ENCODE data around the gene KIF3B. TPM values are rescaled to one million over a fixed set of nuclear protein-coding genes. Genes with fewer than 3 reads are reported as not detected.
"Not testable (repeated sequence)": the region's sequence is repeated elsewhere in the genome, so short reads cannot be mapped to it uniquely, and the experiment has no call there.

Gene KIF3B
- total RNA-seq, 2 donors from 2014 or later: 22.6 to 23.5 TPM

DNA sequence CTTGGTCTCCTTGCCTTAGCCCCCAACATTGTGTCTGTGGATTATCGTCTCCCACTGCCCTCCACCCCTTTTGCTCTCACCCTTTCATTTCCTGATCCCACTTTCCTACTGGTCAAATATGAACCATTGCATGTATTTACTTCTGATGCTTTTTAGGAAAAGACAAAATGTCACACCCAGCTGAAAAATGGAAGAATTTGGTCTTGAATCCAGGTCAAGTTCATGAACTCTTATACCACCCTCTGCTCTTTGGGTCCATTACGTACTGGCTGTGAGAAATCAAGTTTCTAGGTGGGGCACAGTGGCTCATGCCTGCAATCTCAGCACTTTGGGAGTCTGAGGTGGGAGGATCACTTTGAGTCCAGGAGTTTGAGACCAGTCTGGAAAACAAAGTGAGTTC, 15.8 kb upstream of the KIF3B start:
- H3K36me3 ChIP-seq: no peaks in the 10 kb centered on the region
- intact Hi-C loops (cut with DNase I): no loop called here
- no peaks in the 10 kb centered on the region for H3K9me3 ChIP-seq
- no peaks in the 10 kb centered on the region for H3K4me1 ChIP-seq (replicated peaks)
- no peak for DNase-seq (ENCODE audit: low spot score)
- H3K4me3 ChIP-seq: no peak overlapping the region
- no peaks in the 10 kb centered on the region for H3K27me3 ChIP-seq (replicated peaks; ENCODE audit: insufficient read depth)
- TF ChIP-seq, protein P1, sequence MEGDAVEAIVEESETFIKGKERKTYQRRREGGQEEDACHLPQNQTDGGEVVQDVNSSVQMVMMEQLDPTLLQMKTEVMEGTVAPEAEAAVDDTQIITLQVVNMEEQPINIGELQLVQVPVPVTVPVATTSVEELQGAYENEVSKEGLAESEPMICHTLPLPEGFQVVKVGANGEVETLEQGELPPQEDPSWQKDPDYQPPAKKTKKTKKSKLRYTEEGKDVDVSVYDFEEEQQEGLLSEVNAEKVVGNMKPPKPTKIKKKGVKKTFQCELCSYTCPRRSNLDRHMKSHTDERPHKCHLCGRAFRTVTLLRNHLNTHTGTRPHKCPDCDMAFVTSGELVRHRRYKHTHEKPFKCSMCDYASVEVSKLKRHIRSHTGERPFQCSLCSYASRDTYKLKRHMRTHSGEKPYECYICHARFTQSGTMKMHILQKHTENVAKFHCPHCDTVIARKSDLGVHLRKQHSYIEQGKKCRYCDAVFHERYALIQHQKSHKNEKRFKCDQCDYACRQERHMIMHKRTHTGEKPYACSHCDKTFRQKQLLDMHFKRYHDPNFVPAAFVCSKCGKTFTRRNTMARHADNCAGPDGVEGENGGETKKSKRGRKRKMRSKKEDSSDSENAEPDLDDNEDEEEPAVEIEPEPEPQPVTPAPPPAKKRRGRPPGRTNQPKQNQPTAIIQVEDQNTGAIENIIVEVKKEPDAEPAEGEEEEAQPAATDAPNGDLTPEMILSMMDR (IDR thresholded peaks at IDR 0.05): no peak
- TF ChIP-seq POLR2A (IDR thresholded peaks at IDR 0.05) (no peak), POLR2AphosphoS5 (IDR thresholded peaks at IDR 0.05) (no peak)
- H3K27ac ChIP-seq: no peak overlapping the region
- WGBS: 82% methylated on average over 2 of the region's 2 CpGs

DNA sequence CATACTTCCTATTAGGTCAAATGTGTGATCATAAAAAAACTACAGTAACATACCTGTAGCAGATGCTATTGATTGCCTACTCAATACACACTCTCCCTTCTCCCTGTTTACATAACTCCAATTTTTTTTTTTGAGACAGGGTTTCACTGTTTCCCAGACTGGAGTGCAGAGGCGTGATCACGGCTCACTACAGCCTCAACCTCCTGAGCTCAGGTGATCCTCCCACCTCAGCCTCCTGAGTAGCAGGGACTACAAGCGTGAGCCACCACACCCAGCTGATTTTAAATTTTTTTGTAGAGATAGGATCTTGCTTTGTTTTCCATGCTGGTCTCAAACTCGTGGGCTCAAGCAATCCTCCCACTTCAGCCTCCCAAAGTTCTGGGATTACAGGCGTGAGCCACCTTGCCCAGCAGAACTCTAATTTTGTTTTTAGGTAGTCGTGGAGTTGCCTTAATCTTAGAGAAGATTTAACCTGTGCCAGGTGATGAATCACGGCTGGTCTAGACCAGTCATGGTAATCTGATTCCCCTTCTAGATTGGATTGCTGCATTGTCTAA, 14.0 kb upstream of the KIF3B start:
- intact Hi-C loops (cut with DNase I): no loop called here
- TF ChIP-seq POLR2A (IDR thresholded peaks at IDR 0.05) (no peak), POLR2AphosphoS5 (IDR thresholded peaks at IDR 0.05) (no peak)
- TF ChIP-seq, protein P1 (IDR thresholded peaks at IDR 0.05): no peak
- Histone ChIP-seq H3K4me1 (replicated peaks) (no peaks in the 10 kb centered on the region), H3K27ac (no peak overlapping the region), H3K27me3 (replicated peaks; ENCODE audit: insufficient read depth) (no peaks in the 10 kb centered on the region), H3K9me3 (no peaks in the 10 kb centered on the region), H3K4me3 (no peak overlapping the region), H3K36me3 (no peaks in the 10 kb centered on the region)
- WGBS: 67% methylated on average over 7 of the region's 7 CpGs
- DNase-seq (ENCODE audit: low spot score): no peak

- intact Hi-C loops (cut with DNase I): no loop called here
- H3K4me1 ChIP-seq (replicated peaks): no peaks in the 10 kb centered on the region
- no peak overlapping the region for H3K4me3 ChIP-seq
- no peak overlapping the region for H3K27ac ChIP-seq
- 67% methylated on average over 5 of the region's 5 CpGs for WGBS
- no peaks in the 10 kb centered on the region for H3K36me3 ChIP-seq
- no peak for DNase-seq (ENCODE audit: low spot score)
- no peaks in the 10 kb centered on the region for H3K9me3 ChIP-seq
- H3K27me3 ChIP-seq (replicated peaks; ENCODE audit: insufficient read depth): no peaks in the 10 kb centered on the region
- TF ChIP-seq POLR2AphosphoS5 (IDR thresholded peaks at IDR 0.05) (no peak), POLR2A (IDR thresholded peaks at IDR 0.05) (no peak)
- TF ChIP-seq, protein P1 (IDR thresholded peaks at IDR 0.05): no peak
Observed at GRCh38 chr20:32271620-32272019, 5.8 kb upstream of the KIF3B start.

- TF ChIP-seq, protein P1 (IDR thresholded peaks at IDR 0.05): no peak
- TF ChIP-seq POLR2AphosphoS5 (IDR thresholded peaks at IDR 0.05) (no peak), POLR2A (IDR thresholded peaks at IDR 0.05) (no peak)
- Histone ChIP-seq H3K27me3 (replicated peaks; ENCODE audit: insufficient read depth) (no peaks in the 10 kb centered on the region), H3K27ac (no peak overlapping the region), H3K9me3 (no peaks in the 10 kb centered on the region), H3K4me3 (no peak overlapping the region), H3K36me3 (no peaks in the 10 kb centered on the region), H3K4me1 (replicated peaks) (peaks cover 4% of the 10 kb centered on the region)
- no peak for DNase-seq (ENCODE audit: low spot score)
- intact Hi-C loops (cut with DNase I): no loop called here
- WGBS: 95% methylated on average over 3 of the region's 3 CpGs
Observed at GRCh38 chr20:32274359-32274758, 3.1 kb upstream of the KIF3B start.

DNA sequence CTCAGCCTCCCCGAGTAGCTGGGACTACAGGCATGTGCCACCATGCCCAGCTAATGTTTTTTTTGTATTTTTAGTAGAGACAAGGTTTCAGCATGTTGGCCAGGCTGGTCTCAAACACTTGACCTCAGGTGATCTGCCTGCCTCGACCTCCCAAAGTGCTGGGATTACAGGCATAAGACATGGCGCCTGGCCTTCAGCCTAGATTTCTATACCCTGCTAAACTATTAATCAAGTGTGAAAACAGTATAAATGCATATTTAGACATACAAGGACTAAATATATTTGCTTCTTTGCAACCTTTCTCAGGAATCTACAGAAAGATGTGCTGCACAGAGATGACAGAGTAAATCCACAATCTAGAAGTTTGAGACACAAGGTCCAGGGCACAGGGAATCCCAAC, 2.3 kb upstream of the KIF3B start:
- H3K27ac ChIP-seq; H3K4me1 ChIP-seq (replicated peaks); H3K9me3 ChIP-seq; H3K27me3 ChIP-seq (replicated peaks; ENCODE audit: insufficient read depth); H3K4me3 ChIP-seq; DNase-seq (ENCODE audit: low spot score); intact Hi-C loops (cut with DNase I); H3K36me3 ChIP-seq: not testable (repeated sequence)
- WGBS: 88% methylated on average over 3 of the region's 3 CpGs
